Measurements from ENCODE around the gene MAFB. TPM values are rescaled to one million over a fixed set of nuclear protein-coding genes. Genes with fewer than 3 reads are reported as not detected.
A peak's percentile ranks its signal among the peaks of the same experiment; 100 is the strongest.

MAFB gene
- total RNA-seq, 4 donors from 2014 or later: 36.2 to 61.7 (median 39.6) TPM

GRCh38 chr20:40705413-40705812 lies 16.4 kb upstream of the MAFB start:
- Histone ChIP-seq H3K4me1 (peaks cover 0 to 4% (median 0%) of the 10 kb centered on the region in 3 donors), H3K9me3 (no peaks in the 10 kb centered on the region), H3K27me3 (peaks cover 0 to 24% (median 0%) of the 10 kb centered on the region in 4 donors), H3K4me3 (no peak overlapping the region), H3K36me3 (no peaks in the 10 kb centered on the region), H3K27ac (no peak overlapping the region)
- 82 to 92% methylated on average over 3 of the region's 3 CpGs for WGBS, 2 donors
- intact Hi-C loops (cut with DNase I): no loop called here
- TF ChIP-seq CTCF (IDR thresholded peaks at IDR 0.05): no peak
- TF ChIP-seq POLR2A (IDR thresholded peaks at IDR 0.05): no peak
- DNase-seq: no peak

GRCh38 chr20:40704828-40705227 lies 15.8 kb upstream of the MAFB start:
- Histone ChIP-seq H3K36me3 (no peaks in the 10 kb centered on the region), H3K9me3 (no peaks in the 10 kb centered on the region), H3K27me3 (peaks cover 0 to 23% (median 0%) of the 10 kb centered on the region in 4 donors), H3K4me3 (no peak overlapping the region), H3K27ac (no peak overlapping the region), H3K4me1 (peaks cover 0 to 4% (median 0%) of the 10 kb centered on the region in 3 donors)
- DNase-seq: no peak
- TF ChIP-seq CTCF (IDR thresholded peaks at IDR 0.05): no peak
- no peak for TF ChIP-seq POLR2A (IDR thresholded peaks at IDR 0.05)
- whole genome bisulfite sequencing, 2 donors: 15 to 27% methylated on average over 1 to 4 of the region's 4 CpGs
- intact Hi-C loops (cut with DNase I): no loop called here

- Histone ChIP-seq H3K27me3 (peaks cover 0 to 16% (median 0%) of the 10 kb centered on the region in 4 donors), H3K36me3 (no peaks in the 10 kb centered on the region), H3K9me3 (no peaks in the 10 kb centered on the region), H3K27ac (no peak overlapping the region), H3K4me1 (peaks cover 0 to 4% (median 0%) of the 10 kb centered on the region in 3 donors), H3K4me3 (no peak overlapping the region)
- 32 to 40% methylated on average over 8 of the region's 8 CpGs for WGBS, 2 donors
- TF ChIP-seq POLR2A (IDR thresholded peaks at IDR 0.05) (no peak), CTCF (IDR thresholded peaks at IDR 0.05) (no peak)
- DNase-seq: no peak
- intact Hi-C loops (cut with DNase I): no loop called here
Measured at GRCh38 chr20:40703975-40704530, 15.0 kb upstream of the MAFB start.

GRCh38 chr20:40702504-40702903 lies 13.5 kb upstream of the MAFB start:
- peaks cover 0 to 4% (median 3%) of the 10 kb centered on the region in 3 donors for H3K4me1 ChIP-seq
- no peak for DNase-seq
- H3K36me3 ChIP-seq: no peaks in the 10 kb centered on the region
- peaks cover 0 to 13% (median 0%) of the 10 kb centered on the region in 4 donors for H3K27me3 ChIP-seq
- WGBS, 2 donors: 68 to 81% methylated on average over 4 of the region's 4 CpGs
- H3K9me3 ChIP-seq: no peaks in the 10 kb centered on the region
- no peak for TF ChIP-seq POLR2A (IDR thresholded peaks at IDR 0.05)
- peak in 1 of 6 experiments; percentile 14 for TF ChIP-seq CTCF (IDR thresholded peaks at IDR 0.05)
- H3K4me3 ChIP-seq: no peak overlapping the region
- intact Hi-C loops (cut with DNase I): no loop called here
- no peak overlapping the region for H3K27ac ChIP-seq

- intact Hi-C loops (cut with DNase I): loop anchor here (10.0 kb wide), 2 partner anchors 434 to 554 kb away; no protein-coding TSS in a partner anchor
- DNase-seq: no peak
- H3K9me3 ChIP-seq: no peaks in the 10 kb centered on the region
- H3K4me3 ChIP-seq: no peak overlapping the region
- TF ChIP-seq POLR2A (IDR thresholded peaks at IDR 0.05) (no peak), CTCF (IDR thresholded peaks at IDR 0.05) (no peak)
- no peak overlapping the region for H3K27ac ChIP-seq
- H3K4me1 ChIP-seq: peaks cover 0 to 8% (median 2%) of the 10 kb centered on the region in 3 donors
- no peaks in the 10 kb centered on the region for H3K36me3 ChIP-seq
- H3K27me3 ChIP-seq: peaks cover 0 to 41% (median 0%) of the 10 kb centered on the region in 4 donors
Measured at GRCh38 chr20:40698744-40699143, 9.7 kb upstream of the MAFB start.
